ENCODE data around the gene ELMO1. TPM values are rescaled to one million over a fixed set of nuclear protein-coding genes. Genes with fewer than 3 reads are reported as not detected.

The ELMO1 gene
- total RNA-seq, 1 experiment from 2014 or later = 1.1 TPM

DNA sequence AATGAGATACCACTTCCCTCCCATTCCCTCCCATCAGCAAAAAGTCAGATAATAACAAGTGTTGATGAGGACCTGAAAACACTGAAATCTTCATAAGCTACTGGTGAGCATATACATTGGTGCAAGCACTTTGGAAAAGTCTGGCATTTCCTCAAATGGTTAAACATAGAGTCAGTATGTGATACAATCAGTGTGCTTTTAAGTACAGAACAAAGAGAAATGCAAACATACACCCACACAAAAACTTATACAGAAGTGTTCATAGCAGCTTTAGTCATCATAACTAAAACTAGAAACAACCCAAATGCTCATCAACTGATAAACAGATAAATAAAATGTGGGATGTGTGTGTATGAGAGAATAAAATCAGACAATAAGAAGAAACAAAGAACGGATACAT is 261.9 kb downstream of the ELMO1 start:
- H4K20me1 ChIP-seq (ENCODE audit: insufficient read depth) = no peaks in the 10 kb centered on the region
- POLR2A ChIA-PET = no interaction called here
- BruUV-seq (replicated peaks) = no TSS peak
- DNase-seq (ENCODE audit: low read depth, low spot score) (no peak), ATAC-seq (no peak)
- intact Hi-C loops (cut with micrococcal nuclease) = loop anchor here (10.0 kb wide), 1 partner anchor 362 kb away; no protein-coding TSS in a partner anchor
- no peak overlapping the region for H3K9ac ChIP-seq (ENCODE audit: low read length)
- no peak for TF ChIP-seq ZNF274 (IDR thresholded peaks at IDR 0.05; ENCODE audit: low read depth, low read length)
- no peak for TF ChIP-seq YY1 (IDR thresholded peaks at IDR 0.05; ENCODE audit: extremely low read depth, insufficient replicate concordance, low read depth, low read length)
- CTCF ChIA-PET = no interaction called here
- no peak overlapping the region for H2AFZ ChIP-seq (ENCODE audit: low read depth, low read length, poor library complexity, severe bottlenecking)
- H3K4me2 ChIP-seq (ENCODE audit: low read length) = no peak overlapping the region
- no peak overlapping the region for H3K27ac ChIP-seq (ENCODE audit: low read depth, low read length)
- no peaks in the 10 kb centered on the region for H3K9me2 ChIP-seq (ENCODE audit: insufficient read depth)
- no peaks in the 10 kb centered on the region for H3K36me3 ChIP-seq (ENCODE audit: control insufficient read depth in 1 of 2, insufficient read depth in 2 of 2, low read length in 2 of 2)
- no peaks in the 10 kb centered on the region for H3K79me2 ChIP-seq (ENCODE audit: insufficient read depth, low read length)
- H3K4me3 ChIP-seq (replicated peaks in 1 of 2; ENCODE audit: low read depth in 1 of 2, low read length in 2 of 2) = no peak overlapping the region
- H3K27me3 ChIP-seq (ENCODE audit: insufficient read depth, low read length) = no peaks in the 10 kb centered on the region
- H3K9me3 ChIP-seq (ENCODE audit: control insufficient read depth in 1 of 2, insufficient read depth in 1 of 2, low read depth in 1 of 2, low read length in 2 of 2) = no peaks in the 10 kb centered on the region
- peaks cover 0 to 3% of the 10 kb centered on the region in 2 experiments; a peak in 2 of 4 replicates for H3K4me1 ChIP-seq (ENCODE audit: control insufficient read depth in 1 of 2, insufficient read depth in 2 of 2, low read length in 2 of 2)
- RAD21 ChIA-PET (ENCODE audit: low non-redundant PET in 1 of 2, low total read pairs in 2 of 2, uncharacterized antibody in 2 of 2, unreplicated experiment in 2 of 2) = no interaction called here

DNA sequence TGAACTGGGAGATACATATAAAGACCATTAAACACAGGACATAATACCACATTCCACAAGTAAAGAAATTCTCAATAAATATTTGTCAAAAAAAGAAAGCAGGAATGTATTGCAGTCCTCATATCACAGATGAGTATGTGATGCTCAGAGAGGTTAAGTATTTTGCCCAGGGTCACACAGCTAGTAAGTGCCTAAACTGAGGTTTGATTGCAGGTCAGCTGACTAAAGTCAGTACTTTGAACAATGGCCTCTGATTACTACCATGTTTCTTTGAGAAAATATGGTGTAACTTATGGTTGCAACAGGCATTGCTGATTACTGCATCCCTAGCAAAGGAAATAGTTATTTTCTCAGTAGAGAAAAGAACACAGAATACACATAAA is 267.1 kb downstream of the ELMO1 start:
- intact Hi-C loops (cut with micrococcal nuclease) = loop anchor here (5.0 to 10.0 kb wide), 2 partner anchors 357 to 509 kb away; no protein-coding TSS in a partner anchor
- H3K27ac ChIP-seq (ENCODE audit: low read depth, low read length) = no peak overlapping the region
- DNase-seq (ENCODE audit: low read depth, low spot score) = no peak

More for the DNA sequence above, 267.1 kb downstream of the ELMO1 start:
- peak overlapping the region; percentile 99 for H2AFZ ChIP-seq (ENCODE audit: low read depth, low read length, poor library complexity, severe bottlenecking)
- TF ChIP-seq ZFX (IDR thresholded peaks at IDR 0.05) (no peak), ELF1 (IDR thresholded peaks at IDR 0.05; ENCODE audit: borderline replicate concordance, low read depth) (no peak), POLR2A (IDR thresholded peaks at IDR 0.05; ENCODE audit: borderline replicate concordance, extremely low read depth, insufficient read depth, insufficient read length) (no peak), YY1 (IDR thresholded peaks at IDR 0.05; ENCODE audit: extremely low read depth, insufficient replicate concordance, low read depth, low read length) (no peak), EZH2 (IDR thresholded peaks at IDR 0.05) (no peak), CEBPB (IDR thresholded peaks at IDR 0.05; ENCODE audit: low read depth) (no peak), RAD21 (IDR thresholded peaks at IDR 0.05; ENCODE audit: low read depth) (no peak), POLR2AphosphoS5 (IDR thresholded peaks at IDR 0.05; ENCODE audit: low read depth, low read length) (no peak), JUND (IDR thresholded peaks at IDR 0.05) (no peak), ZNF274 (IDR thresholded peaks at IDR 0.05; ENCODE audit: low read depth, low read length) (no peak), SRF (IDR thresholded peaks at IDR 0.05; ENCODE audit: low read depth) (no peak), EZH2phosphoT487 (IDR thresholded peaks at IDR 0.05; ENCODE audit: borderline replicate concordance) (no peak), TCF7L2 (IDR thresholded peaks at IDR 0.05; ENCODE audit: borderline replicate concordance, extremely low read depth, insufficient read depth, insufficient read length) (no peak), SIN3A (IDR thresholded peaks at IDR 0.05; ENCODE audit: low read depth) (no peak), EGR1 (IDR thresholded peaks at IDR 0.05; ENCODE audit: low read depth) (no peak), SP1 (IDR thresholded peaks at IDR 0.05; ENCODE audit: low read depth) (no peak)
- TF ChIP-seq, protein P1, sequence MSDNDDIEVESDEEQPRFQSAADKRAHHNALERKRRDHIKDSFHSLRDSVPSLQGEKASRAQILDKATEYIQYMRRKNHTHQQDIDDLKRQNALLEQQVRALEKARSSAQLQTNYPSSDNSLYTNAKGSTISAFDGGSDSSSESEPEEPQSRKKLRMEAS (IDR thresholded peaks at IDR 0.05) = no peak
- TF ChIP-seq, protein P2, sequence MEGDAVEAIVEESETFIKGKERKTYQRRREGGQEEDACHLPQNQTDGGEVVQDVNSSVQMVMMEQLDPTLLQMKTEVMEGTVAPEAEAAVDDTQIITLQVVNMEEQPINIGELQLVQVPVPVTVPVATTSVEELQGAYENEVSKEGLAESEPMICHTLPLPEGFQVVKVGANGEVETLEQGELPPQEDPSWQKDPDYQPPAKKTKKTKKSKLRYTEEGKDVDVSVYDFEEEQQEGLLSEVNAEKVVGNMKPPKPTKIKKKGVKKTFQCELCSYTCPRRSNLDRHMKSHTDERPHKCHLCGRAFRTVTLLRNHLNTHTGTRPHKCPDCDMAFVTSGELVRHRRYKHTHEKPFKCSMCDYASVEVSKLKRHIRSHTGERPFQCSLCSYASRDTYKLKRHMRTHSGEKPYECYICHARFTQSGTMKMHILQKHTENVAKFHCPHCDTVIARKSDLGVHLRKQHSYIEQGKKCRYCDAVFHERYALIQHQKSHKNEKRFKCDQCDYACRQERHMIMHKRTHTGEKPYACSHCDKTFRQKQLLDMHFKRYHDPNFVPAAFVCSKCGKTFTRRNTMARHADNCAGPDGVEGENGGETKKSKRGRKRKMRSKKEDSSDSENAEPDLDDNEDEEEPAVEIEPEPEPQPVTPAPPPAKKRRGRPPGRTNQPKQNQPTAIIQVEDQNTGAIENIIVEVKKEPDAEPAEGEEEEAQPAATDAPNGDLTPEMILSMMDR (IDR thresholded peaks at IDR 0.05 in 2 of 3, conservative IDR thresholded peaks at IDR 0.05 in 1 of 3; ENCODE audit: borderline replicate concordance in 1 of 3, insufficient read depth in 1 of 3, low read depth in 2 of 3, low read length in 2 of 3) = no peak
- TF ChIP-seq, protein P3, sequence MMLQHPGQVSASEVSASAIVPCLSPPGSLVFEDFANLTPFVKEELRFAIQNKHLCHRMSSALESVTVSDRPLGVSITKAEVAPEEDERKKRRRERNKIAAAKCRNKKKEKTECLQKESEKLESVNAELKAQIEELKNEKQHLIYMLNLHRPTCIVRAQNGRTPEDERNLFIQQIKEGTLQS (IDR thresholded peaks at IDR 0.05) = no peak
- H4K20me1 ChIP-seq (ENCODE audit: insufficient read depth) = no peaks in the 10 kb centered on the region
- H3K4me3 ChIP-seq (replicated peaks in 1 of 2; ENCODE audit: low read depth in 1 of 2, low read length in 2 of 2) = no peak overlapping the region
- no peak overlapping the region for H3K9ac ChIP-seq (ENCODE audit: low read length)
- ChIA-PET POLR2A (interaction anchor here (0.6 kb wide), 1 partner anchor 198 kb away, joined by 3 read pairs; no protein-coding TSS in a partner anchor), RAD21 (ENCODE audit: low non-redundant PET in 1 of 2, low total read pairs in 2 of 2, uncharacterized antibody in 2 of 2, unreplicated experiment in 2 of 2) (interaction anchor here (0.6 to 1.8 kb wide), 23 partner anchors 17 to 709 kb away, joined by 3 to 31 read pairs (median 4); no protein-coding TSS in a partner anchor), CTCF (interaction anchor here (0.6 to 3.6 kb wide), 34 partner anchors 9 to 862 kb away, joined by 3 to 105 read pairs (median 5); no protein-coding TSS in a partner anchor)
- no TSS peak for BruUV-seq (replicated peaks)
- peaks cover 0 to 3% of the 10 kb centered on the region in 2 experiments; a peak in 2 of 4 replicates for H3K4me1 ChIP-seq (ENCODE audit: control insufficient read depth in 1 of 2, insufficient read depth in 2 of 2, low read length in 2 of 2)
- no peaks in the 10 kb centered on the region for H3K9me3 ChIP-seq (ENCODE audit: control insufficient read depth in 1 of 2, insufficient read depth in 1 of 2, low read depth in 1 of 2, low read length in 2 of 2)
- H3K36me3 ChIP-seq (ENCODE audit: control insufficient read depth in 1 of 2, insufficient read depth in 2 of 2, low read length in 2 of 2) = no peaks in the 10 kb centered on the region
- ATAC-seq = no peak
- peak overlapping the region; percentile 50; the same call in 1 of the 2 replicates for H3K4me2 ChIP-seq (ENCODE audit: low read length)
- H3K9me2 ChIP-seq (ENCODE audit: insufficient read depth) = no peaks in the 10 kb centered on the region
- no peaks in the 10 kb centered on the region for H3K27me3 ChIP-seq (ENCODE audit: insufficient read depth, low read length)
- no peaks in the 10 kb centered on the region for H3K79me2 ChIP-seq (ENCODE audit: insufficient read depth, low read length)
